Measurements from ENCODE around the gene FGF8.

FGF8 gene

GRCh38 chr10:101768791-101769170 lies 7.1 kb downstream of the FGF8 start:
- DNase-seq, result no peak

- DNase-seq, result no peak
These were observed 7.7 kb downstream of the FGF8 start for GRCh38 chr10:101767966-101768790.

GRCh38 chr10:101767600-101767945 lies 8.3 kb downstream of the FGF8 start:
- DNase-seq, result no peak

- no peak for DNase-seq
These were observed 8.9 kb downstream of the FGF8 start for GRCh38 chr10:101766753-101767599.

- DNase-seq, result no peak
These were observed 9.6 kb downstream of the FGF8 start for GRCh38 chr10:101766306-101766705.

GRCh38 chr10:101763141-101763846 lies 12.6 kb downstream of the FGF8 start:
- no peak for DNase-seq

- no peak for DNase-seq
These were observed 13.2 kb downstream of the FGF8 start for GRCh38 chr10:101762736-101763135.

GRCh38 chr10:101761226-101761625 lies 14.7 kb downstream of the FGF8 start:
- DNase-seq, result no peak

GRCh38 chr10:101760510-101760909 lies 15.4 kb downstream of the FGF8 start:
- no peak for DNase-seq

GRCh38 chr10:101759309-101760247 lies 16.3 kb downstream of the FGF8 start:
- DNase-seq, result no peak

GRCh38 chr10:101758858-101759257 lies 17.1 kb downstream of the FGF8 start:
- DNase-seq, result no peak

GRCh38 chr10:101752241-101752640 lies 23.7 kb downstream of the FGF8 start:
- no peak for DNase-seq

- no peak for DNase-seq
These were observed 26.6 kb downstream of the FGF8 start for GRCh38 chr10:101749047-101750016.

- DNase-seq, result no peak
These were observed 27.4 kb downstream of the FGF8 start for GRCh38 chr10:101748496-101748895.

- no peak for DNase-seq
These were observed 30.7 kb downstream of the FGF8 start for GRCh38 chr10:101745074-101745696.

- DNase-seq, result no peak
These were observed 31.6 kb downstream of the FGF8 start for GRCh38 chr10:101744267-101744666.

GRCh38 chr10:101741938-101742337 lies 34.0 kb downstream of the FGF8 start:
- DNase-seq, result no peak

GRCh38 chr10:101736666-101737065 lies 39.2 kb downstream of the FGF8 start:
- DNase-seq, result no peak

- no peak for DNase-seq
These were observed 43.8 kb downstream of the FGF8 start for GRCh38 chr10:101732096-101732495.

- DNase-seq, result no peak
These were observed 49.9 kb downstream of the FGF8 start for GRCh38 chr10:101726115-101726387.
